ENCODE results near the gene CCDC170. TPM values are rescaled to one million over a fixed set of nuclear protein-coding genes. Genes with fewer than 3 reads are reported as not detected.

The CCDC170 gene
- total RNA-seq, 1 experiment from 2014 or later, result not detected

GRCh38 chr6:151546941-151547659 lies 53.3 kb downstream of the CCDC170 start:
- no TSS peak for BruUV-seq (replicated peaks)
- CTCF ChIA-PET, result interaction anchor here (0.6 to 0.7 kb wide), 3 partner anchors 12 to 781 kb away, joined by 3 to 4 read pairs (median 3); no protein-coding TSS in a partner anchor

GRCh38 chr6:151548201-151548600 lies 54.4 kb downstream of the CCDC170 start:
- H3K9me3 Mint-ChIP-seq (ENCODE audit: unreplicated experiment), result no peaks in the 10 kb centered on the region
- CTCF ChIA-PET, result interaction anchor here (0.6 to 1.2 kb wide), 3 partner anchors 19 to 143 kb away, joined by 3 to 4 read pairs (median 3); no protein-coding TSS in a partner anchor

More at GRCh38 chr6:151546941-151547659, 53.3 kb downstream of the CCDC170 start:
- no peak for DNase-seq (ENCODE audit: unreplicated experiment)
- POLR2A ChIA-PET, result no interaction called here
- H3K36me3 Mint-ChIP-seq (ENCODE audit: insufficient read depth, unreplicated experiment), result no peaks in the 10 kb centered on the region
- TF ChIP-seq, protein P1, sequence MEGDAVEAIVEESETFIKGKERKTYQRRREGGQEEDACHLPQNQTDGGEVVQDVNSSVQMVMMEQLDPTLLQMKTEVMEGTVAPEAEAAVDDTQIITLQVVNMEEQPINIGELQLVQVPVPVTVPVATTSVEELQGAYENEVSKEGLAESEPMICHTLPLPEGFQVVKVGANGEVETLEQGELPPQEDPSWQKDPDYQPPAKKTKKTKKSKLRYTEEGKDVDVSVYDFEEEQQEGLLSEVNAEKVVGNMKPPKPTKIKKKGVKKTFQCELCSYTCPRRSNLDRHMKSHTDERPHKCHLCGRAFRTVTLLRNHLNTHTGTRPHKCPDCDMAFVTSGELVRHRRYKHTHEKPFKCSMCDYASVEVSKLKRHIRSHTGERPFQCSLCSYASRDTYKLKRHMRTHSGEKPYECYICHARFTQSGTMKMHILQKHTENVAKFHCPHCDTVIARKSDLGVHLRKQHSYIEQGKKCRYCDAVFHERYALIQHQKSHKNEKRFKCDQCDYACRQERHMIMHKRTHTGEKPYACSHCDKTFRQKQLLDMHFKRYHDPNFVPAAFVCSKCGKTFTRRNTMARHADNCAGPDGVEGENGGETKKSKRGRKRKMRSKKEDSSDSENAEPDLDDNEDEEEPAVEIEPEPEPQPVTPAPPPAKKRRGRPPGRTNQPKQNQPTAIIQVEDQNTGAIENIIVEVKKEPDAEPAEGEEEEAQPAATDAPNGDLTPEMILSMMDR (IDR thresholded peaks at IDR 0.05; ENCODE audit: unreplicated experiment), result peak; percentile 14
- H3K4me3 Mint-ChIP-seq (ENCODE audit: unreplicated experiment), result no peak overlapping the region
- no peaks in the 10 kb centered on the region for H3K4me1 Mint-ChIP-seq (ENCODE audit: insufficient read depth, unreplicated experiment)
- intact Hi-C loops (cut with micrococcal nuclease), result no loop called here
- no peaks in the 10 kb centered on the region for H3K9me3 Mint-ChIP-seq (ENCODE audit: unreplicated experiment)
- H3K27me3 Mint-ChIP-seq (ENCODE audit: insufficient read depth, unreplicated experiment), result no peaks in the 10 kb centered on the region
- H3K27ac Mint-ChIP-seq (ENCODE audit: low read depth, unreplicated experiment), result no peak overlapping the region

DNA sequence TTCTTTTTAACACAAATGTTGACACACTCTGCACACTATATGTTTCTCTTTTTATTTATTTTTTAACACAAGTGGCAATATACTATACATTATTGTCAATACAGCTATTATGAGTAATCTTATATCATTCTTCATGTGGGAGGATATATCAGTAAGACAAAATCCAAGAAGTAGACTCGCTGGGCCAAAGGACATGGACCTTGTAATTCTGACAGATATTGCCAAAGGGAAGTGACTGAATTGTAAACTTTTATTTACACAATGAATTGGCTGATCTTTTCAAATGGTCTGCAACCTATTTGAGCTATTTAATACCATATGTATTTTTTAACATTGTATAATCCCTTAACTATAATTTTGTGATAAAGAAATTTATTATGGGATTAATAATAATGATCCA lies 56.0 kb downstream of the CCDC170 start:
- intact Hi-C loops (cut with micrococcal nuclease), result no loop called here
- POLR2A ChIA-PET, result no interaction called here
- BruUV-seq (replicated peaks), result no TSS peak
- CTCF ChIA-PET, result interaction anchor here (0.8 kb wide), 1 partner anchor 1003 kb away, joined by 3 read pairs; no protein-coding TSS in a partner anchor
- no peak overlapping the region for H3K27ac Mint-ChIP-seq (ENCODE audit: low read depth, unreplicated experiment)
- no peaks in the 10 kb centered on the region for H3K27me3 Mint-ChIP-seq (ENCODE audit: insufficient read depth, unreplicated experiment)
- no peaks in the 10 kb centered on the region for H3K36me3 Mint-ChIP-seq (ENCODE audit: insufficient read depth, unreplicated experiment)
- H3K9me3 Mint-ChIP-seq (ENCODE audit: unreplicated experiment), result no peaks in the 10 kb centered on the region
- TF ChIP-seq, protein P1 (IDR thresholded peaks at IDR 0.05; ENCODE audit: unreplicated experiment), result no peak
- DNase-seq (ENCODE audit: unreplicated experiment), result no peak
- no peak overlapping the region for H3K4me3 Mint-ChIP-seq (ENCODE audit: unreplicated experiment)
- H3K4me1 Mint-ChIP-seq (ENCODE audit: insufficient read depth, unreplicated experiment), result no peaks in the 10 kb centered on the region

More at GRCh38 chr6:151548201-151548600, 54.4 kb downstream of the CCDC170 start:
- Mint-ChIP-seq H3K27ac (ENCODE audit: low read depth, unreplicated experiment) (no peak overlapping the region), H3K4me3 (ENCODE audit: unreplicated experiment) (no peak overlapping the region), H3K27me3 (ENCODE audit: insufficient read depth, unreplicated experiment) (no peaks in the 10 kb centered on the region), H3K36me3 (ENCODE audit: insufficient read depth, unreplicated experiment) (no peaks in the 10 kb centered on the region), H3K4me1 (ENCODE audit: insufficient read depth, unreplicated experiment) (no peaks in the 10 kb centered on the region)
- intact Hi-C loops (cut with micrococcal nuclease), result no loop called here
- TF ChIP-seq, protein P1 (IDR thresholded peaks at IDR 0.05; ENCODE audit: unreplicated experiment), result no peak
- POLR2A ChIA-PET, result no interaction called here
- BruUV-seq (replicated peaks), result no TSS peak
- no peak for DNase-seq (ENCODE audit: unreplicated experiment)

- no peak for DNase-seq (ENCODE audit: unreplicated experiment)
- no peaks in the 10 kb centered on the region for H3K4me1 Mint-ChIP-seq (ENCODE audit: insufficient read depth, unreplicated experiment)
- H3K36me3 Mint-ChIP-seq (ENCODE audit: insufficient read depth, unreplicated experiment), result no peaks in the 10 kb centered on the region
- TF ChIP-seq, protein P1 (IDR thresholded peaks at IDR 0.05; ENCODE audit: unreplicated experiment), result no peak
- intact Hi-C loops (cut with micrococcal nuclease), result no loop called here
- no peak overlapping the region for H3K27ac Mint-ChIP-seq (ENCODE audit: low read depth, unreplicated experiment)
- ChIA-PET POLR2A (interaction anchor here (0.6 kb wide), 1 partner anchor 877 kb away, joined by 4 read pairs; no protein-coding TSS in a partner anchor), CTCF (interaction anchor here (0.8 kb wide), 1 partner anchor 1004 kb away, joined by 3 read pairs; no protein-coding TSS in a partner anchor)
- BruUV-seq (replicated peaks), result no TSS peak
- no peak overlapping the region for H3K4me3 Mint-ChIP-seq (ENCODE audit: unreplicated experiment)
- H3K9me3 Mint-ChIP-seq (ENCODE audit: unreplicated experiment), result no peaks in the 10 kb centered on the region
- H3K27me3 Mint-ChIP-seq (ENCODE audit: insufficient read depth, unreplicated experiment), result no peaks in the 10 kb centered on the region
These were observed 56.8 kb downstream of the CCDC170 start for GRCh38 chr6:151550618-151551017.

Measured in MCF 10A (cell line).